HG03521 (cell line): Measurements from ENCODE around the gene NAT14.
"Not testable (repeated sequence)": the region's sequence is repeated elsewhere in the genome, so short reads cannot be mapped to it uniquely, and the experiment has no call there.

ENCODE experiments used
- ATAC-seq: cut with Tn5 transposase; IDR thresholded peaks from one replicate; pipeline ENCODE4 v1.9.1; 2021; ENCODE audit warnings: mild to moderate bottlenecking, moderate library complexity; ENCODE audit not compliant: unreplicated experiment

NAT14 gene, protein sequence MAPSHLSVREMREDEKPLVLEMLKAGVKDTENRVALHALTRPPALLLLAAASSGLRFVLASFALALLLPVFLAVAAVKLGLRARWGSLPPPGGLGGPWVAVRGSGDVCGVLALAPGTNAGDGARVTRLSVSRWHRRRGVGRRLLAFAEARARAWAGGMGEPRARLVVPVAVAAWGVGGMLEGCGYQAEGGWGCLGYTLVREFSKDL

DNA sequence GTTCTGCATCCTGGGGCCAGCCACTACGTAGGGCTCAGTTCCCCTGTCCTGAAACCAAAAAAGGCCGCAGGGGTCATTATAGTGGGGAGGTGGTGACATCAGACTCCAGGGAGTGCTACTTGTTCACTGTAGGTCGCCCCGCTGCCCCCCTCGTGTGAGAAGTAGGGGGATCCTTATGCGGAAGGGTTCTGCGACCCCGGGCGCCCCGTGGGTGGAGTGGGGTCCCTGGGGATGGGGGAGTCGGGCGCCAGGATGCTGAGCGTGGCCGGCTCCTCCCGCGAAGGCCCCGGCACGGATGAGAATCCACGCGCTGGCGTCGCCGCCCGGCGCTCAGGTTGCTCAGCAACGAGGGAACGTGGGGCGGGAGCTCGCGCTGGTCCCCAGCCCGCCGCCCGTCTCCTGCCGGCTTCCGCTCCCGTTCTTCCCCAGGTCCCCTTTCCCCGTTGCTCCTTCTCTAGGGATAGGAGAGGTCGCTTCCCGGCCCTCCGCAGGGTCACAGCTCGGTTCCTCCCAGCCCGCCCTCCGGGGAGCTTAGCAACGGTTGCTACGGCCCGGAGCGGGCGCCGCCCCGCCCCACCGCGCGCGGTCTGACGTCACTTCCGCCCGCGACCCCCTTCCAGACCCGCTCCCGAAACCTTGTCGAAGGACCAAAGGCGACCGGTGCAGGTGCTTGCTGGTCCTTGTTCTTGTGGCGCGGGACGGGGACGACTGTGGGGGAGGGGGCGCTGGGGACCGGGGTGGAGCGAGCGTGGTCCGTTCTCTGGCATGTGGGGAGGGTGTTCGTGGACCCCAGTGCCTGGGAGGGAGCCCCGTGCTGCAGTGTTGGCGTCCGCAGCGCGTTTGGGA is at the start of gene NAT14:
Gene NAT14, plus strand, starts transcription at position 596 of the 846 bp plus-strand sequence. CDS start 521 bp downstream, outside the sequence.
- ATAC-seq: peak; percentile 49

DNA sequence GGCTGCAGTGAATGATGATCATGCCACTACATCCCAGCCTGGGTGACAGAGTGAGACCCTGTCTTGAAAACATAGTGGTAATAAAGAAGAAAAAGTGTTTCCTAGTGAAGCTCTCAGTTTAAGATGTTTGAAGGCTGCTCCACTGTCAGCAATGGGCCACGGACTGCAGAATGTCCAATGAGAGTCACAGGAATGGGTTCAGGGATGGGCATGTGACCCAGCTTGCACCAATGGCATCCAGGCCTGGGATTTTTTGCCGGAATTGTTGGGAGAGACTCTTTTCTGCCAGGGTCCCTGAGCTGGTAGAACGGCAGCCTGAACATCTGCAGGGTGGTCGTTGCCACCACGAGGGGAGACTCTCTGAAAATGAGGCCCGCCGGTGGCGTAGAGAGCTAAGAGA is 48.1 kb upstream of the NAT14 start:
- no peak for ATAC-seq

DNA sequence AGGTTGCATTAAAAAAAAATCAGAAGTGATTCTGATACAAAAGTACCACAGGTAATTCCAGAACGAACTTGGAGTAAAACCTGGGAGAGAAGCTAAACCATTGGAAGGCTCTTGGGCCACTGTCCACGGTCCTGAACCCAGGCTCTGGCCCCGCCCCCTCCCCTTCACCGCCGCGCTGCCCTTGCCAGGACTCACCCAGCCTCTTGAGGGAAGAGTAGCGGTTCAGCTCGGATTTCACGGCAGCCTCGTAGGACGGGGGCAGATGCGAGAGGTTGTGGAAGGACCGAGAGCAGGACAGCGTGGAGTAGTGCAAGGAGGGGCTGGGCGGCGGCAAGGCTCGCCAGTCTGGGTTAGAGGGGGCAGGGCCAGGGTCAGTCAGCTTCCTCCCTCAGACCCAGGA is 47.6 kb upstream of the NAT14 start:
- ATAC-seq: no peak

DNA sequence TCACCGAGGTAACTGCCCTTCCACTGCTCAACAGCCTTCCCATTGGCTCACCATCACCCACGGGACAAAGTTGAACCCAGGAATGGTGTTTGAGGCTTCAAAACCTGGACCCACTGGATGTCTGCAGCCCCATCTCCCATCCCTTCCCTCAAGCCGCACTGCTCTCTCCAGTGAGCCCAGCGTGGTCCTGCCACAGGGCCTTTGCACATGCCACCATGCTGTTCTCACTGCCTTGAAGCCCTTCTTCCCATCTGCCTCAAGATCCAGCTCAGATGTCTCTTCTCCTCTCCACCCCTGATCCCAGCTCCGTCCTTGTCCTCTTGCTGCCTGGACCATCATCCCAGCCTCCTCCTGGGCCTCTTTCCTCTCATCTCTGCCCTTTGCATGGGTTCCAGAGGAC is 45.9 kb upstream of the NAT14 start:
- ATAC-seq: no peak

DNA sequence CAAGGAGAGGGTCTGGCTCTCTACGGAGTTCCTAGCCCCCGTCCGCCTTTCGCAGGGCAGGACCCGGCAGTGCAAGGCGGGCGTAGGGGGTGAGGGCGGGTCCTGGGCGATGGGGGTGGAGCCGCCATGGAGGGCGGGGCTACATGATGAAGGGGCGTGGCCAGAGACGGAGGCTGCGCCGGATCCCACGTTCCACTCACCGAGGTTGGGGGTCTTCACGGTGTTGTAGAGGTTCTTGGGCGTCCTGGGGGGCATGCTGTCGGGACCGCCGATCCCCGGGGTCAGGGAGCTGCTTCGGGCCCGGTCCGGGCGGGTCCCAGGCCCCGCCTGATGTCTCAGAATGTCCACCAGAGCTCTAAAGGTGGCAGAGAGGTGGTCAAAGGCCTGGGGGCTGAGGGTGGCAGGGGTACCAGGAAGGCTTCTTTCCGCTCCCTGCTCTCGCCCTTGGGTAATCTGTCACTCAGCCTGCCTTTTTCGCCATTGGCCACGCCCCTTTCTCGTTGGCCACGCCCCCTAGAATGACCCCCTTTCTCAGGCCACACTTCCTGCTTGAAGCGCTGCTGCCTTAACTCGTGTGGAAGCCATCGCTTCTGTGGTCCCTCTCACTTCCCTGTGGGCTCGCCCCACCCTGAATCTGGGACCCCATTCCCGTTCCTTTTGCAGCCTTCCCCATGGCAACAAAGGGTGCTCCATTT is 44.4 kb upstream of the NAT14 start:
- no peak for ATAC-seq

DNA sequence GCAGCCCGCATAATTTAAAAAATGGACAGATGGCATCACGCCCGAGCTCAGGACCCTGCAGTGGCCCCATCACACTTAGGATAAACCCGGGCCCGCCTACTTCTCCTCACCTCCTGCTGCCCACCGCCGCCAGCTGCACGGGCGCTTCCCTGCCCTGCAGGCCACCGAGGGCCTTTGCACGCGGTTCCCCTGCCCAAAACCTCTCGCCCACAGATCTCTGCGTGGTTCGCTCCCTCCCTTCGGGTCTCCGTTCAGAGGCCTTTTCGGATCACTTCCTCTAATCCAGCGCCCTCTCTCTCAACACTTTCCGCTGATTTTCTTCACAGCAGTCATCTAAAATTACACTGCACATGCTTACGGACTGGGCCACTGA is 43.7 kb upstream of the NAT14 start:
- ATAC-seq: no peak

DNA sequence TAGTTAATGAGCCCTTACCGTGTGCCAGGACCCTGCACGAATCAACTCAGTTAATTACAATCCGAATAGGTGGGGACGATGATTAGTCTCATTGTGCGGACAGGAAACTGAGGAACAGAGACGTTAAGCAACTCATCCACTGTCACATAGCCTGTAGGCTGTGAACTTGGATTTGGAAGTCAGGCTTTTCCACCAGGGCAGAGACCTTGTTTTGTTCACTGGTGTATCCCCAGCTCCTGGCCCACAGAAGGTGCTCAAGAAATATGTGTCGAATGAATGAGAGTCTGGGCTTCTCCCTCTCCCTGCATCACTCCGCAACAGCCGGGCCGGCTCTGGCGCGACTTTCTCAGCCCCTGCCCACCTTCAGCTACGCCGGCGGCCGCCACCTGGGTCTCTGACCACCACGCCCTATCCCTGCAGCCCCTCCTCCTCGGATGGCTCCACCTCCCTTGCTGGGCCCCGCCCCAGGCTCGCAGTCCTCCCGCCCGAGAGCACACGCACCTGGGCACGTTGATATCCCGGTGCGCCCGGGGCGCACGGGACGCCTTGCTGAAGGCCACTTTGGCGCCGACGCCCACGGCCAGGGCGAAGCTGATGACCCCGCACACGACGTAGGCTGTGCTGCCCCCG is 43.2 kb upstream of the NAT14 start:
- ATAC-seq: no peak

DNA sequence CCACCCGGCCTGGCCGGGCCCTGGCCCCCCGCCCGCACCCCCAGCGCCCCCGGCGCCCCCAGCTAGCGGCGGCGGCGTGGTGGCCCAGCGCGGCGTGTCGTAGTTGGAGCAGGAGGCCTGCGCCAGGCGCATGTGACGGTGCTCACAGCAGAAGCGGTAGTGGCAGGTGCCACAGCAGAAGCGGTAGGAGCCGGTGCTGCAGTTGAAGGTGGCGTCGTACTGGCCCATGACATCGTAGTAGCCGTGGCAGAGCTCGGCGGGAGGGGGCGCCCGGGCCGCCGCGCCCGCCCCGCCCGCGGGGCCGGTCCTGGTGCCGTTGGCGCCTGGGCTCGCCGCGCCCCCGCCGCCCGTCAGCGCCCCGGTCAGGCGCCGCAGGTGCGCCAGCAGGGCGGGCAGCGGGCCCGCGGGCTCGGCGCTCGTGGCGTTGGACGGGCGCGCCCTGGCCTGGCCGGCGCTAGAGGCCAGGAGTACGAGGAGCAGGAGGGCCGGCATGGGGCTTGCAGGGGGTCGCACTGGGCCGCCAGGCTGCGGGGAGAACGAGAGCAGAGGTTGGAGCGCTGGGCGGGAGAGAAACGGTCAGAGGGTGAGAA is 42.5 kb upstream of the NAT14 start:
- no peak for ATAC-seq

DNA sequence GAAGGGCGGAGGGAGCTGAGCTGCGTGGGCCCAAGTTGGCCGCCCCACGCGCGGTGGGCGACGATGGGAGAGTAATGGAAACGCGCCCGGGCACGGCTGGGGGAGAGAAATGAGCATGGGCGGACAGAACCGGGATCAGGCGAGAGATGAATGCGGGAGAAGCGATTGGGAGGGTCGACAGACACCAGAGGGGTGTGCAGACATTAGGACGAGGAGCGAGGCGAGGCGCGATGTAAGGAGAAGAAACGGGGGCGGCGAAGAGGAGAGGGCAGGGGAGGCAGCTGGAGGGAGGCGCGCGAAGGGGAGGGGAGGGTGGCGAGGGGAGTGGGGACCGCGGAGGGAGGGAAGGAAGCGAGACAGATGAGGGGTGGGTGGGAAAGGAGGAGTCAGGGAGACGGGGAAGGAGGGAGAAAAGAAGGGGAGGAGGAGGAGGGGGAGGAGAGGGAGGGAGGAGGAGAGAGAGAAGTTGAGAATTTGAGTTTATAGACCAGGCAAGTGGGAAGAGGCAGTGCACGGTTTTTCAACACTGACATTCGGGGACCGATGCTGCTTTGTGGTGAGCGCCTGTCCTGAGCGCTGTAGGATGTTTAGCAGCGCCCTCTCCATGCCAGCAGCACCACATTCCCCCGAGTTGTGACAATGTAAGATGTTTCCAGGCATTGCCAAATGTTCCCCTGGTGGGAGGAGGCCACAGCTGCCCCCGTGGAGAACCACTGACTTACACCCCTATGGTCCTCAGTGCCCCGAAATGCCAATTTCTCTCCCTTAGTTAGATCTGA is 41.8 kb upstream of the NAT14 start, which contains the start of gene SHISA7:
Gene SHISA7, minus strand, starts transcription at position 256 of the 779 bp plus-strand sequence. CDS start 437 bp downstream, outside the sequence.
- ATAC-seq: no peak

DNA sequence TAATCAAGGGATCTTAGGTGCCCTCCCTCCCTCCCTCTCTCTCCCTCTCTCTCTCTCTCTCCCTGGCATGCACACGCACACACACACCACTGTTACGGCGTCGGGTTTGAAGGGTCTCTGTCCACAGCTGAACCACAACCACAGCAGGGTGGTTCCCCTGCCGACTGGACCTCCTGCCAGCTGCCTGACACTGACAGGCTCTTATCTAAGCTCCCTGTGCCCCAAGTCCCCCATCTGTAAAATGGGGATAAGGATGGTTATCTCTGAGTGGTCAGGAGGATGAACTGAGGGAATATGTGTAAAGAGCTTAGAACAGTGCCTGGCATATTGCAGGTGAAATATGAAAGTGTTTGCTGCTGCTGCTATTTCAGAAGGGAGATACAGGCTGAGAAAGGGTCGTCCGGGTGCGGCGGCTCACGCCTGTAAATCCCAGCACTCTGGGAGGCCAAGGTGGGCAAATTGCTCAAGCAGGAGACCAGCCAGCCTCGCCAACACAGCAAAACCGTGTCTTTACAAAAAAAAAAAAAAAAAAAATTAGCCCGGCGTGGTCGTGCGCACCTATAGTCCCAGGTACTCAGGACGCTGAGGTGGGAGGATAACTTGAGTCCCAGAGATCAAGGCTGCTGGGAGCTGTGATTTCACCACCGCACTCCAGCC is 41.0 kb upstream of the NAT14 start:
- ATAC-seq: no peak

DNA sequence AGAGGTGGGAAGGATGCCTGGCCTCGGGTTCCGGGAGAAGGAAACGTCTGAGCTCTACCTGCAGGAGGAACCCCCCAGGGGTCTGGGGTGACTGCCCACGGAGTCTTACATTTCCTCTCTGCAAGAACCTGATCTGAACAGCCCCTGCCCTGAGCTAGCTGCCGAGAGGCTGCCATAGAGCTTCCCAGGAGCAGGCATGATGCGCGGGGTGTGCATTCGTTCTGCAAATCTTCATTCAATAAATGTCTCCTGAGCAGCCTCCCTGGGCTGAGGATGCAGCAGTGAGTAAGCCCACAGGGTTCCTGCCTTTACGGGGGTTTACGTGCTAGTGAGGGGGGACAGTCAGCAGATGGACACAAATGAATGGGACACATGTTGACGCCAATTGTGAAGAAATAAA is 40.3 kb upstream of the NAT14 start:
- ATAC-seq: no peak

DNA sequence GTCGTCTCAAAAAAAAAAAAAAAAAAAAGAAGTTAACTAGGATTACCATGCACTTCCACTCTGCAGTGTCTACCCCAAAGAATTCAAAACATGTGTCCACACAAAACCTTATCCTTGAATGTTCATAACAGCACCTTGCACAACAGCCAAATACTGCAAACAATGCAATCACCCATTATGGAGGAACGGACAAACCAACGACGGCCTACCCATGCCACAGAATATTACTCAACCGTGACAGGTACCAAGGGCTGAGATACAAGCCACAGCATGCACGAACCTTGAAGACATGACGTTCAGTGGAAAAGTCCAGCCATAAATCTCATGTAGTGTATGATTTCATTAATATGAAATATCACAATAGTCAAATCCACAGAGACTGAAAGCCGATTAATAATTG is 38.9 kb upstream of the NAT14 start:
- ATAC-seq: no peak

DNA sequence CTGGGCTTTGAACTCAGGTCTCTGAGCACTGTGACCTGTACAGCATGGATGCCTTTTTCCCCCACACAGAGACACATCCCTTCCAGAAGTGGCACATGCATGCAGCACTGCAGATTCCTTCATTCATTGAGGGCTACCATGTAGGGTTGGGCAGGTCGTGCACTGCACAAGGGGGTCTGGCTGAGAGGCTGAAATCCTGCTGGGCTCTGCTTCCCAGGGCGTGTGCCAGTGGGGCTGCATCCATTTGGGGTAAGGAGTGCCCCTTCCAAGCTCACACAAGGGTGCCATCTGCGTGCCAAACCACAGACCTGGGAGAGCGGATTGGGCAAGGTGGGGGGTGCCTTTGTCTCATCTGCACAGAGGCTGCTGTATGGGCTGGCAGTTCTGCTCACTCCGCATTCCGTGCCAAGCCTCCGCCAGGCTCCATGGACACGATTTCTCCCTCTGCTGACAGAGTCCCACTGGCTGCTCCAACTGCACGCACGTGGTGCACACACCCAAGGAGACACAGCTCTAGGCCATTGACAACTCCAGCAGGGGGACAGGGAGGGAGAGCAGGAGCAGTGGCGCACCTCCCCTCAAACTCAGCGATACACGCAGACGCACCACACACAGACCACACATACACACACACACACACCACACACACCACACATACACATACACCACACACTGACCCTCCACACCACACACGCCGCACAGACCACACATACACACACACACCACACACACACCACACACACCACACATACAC is 37.4 kb upstream of the NAT14 start:
- no peak for ATAC-seq

DNA sequence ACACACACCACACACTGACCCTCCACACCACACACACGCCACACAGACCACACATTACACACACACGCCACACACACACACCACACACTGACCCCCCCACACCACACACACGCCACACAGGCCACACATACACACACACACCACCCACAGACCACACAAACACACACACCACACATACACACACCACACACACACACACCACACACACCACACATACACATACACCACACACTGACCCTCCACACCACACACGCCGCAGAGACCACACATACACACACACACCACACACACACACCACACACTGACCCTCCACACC is 36.9 kb upstream of the NAT14 start:
- ATAC-seq: not testable (repeated sequence)

DNA sequence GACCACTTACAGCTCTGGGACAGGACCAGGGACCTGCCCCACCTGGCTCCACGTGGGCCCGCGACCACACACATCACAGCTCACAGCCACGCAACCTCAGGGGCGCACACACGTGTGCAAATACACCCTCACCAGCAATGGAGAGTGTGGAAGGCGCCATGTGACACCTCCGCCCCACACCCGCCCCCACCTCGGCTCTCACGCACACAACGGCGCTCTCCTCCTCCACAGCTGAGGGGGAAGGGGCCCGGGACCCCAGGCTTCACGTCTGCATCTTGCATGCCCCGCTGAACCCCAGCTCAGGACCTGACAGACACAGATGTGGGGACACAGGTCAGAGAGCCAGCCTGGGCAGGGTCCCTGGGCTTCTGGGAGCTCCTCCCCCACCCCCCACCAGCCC is 35.5 kb upstream of the NAT14 start:
- no peak for ATAC-seq

DNA sequence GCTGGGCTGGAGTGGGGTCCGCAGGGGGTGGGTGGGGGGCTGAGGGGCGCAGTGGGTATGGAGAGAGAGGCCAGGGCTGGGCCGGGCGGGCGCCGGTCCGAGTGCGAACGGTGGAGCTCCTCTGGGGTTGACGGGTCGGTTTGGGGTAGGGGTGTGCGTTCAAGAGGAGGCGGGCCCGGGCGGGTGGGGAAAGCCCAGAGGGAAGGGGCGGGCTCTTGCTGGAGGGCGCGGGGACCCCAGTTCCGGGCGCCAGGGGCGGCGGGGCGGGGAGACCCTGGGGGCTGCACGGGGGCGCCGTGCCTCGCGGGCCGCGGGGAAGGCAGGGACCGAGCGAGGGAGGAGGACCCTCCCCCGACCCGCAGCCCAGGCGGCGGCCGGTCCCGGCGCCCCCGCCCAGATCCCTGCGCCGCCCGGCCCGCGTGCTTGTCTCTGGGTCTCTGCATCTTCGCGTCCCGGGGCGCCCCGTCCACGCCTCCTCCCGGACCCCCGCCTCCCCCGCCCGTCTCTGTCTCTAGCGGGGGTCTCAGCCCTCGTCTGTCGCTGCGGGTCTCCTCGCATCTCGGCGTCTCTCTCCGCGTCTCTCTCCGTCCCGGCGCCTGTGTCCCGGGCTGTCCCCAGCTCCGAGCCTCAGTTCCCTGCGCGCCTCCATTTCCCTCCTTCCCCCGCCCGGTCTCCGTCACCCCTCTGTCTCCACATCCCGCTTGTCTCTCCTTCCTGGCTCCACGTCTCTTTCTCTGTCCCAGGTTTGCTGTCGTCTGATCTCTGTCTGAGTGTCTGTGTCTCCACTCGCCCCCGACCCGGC is 33.6 kb upstream of the NAT14 start:
- ATAC-seq: no peak

DNA sequence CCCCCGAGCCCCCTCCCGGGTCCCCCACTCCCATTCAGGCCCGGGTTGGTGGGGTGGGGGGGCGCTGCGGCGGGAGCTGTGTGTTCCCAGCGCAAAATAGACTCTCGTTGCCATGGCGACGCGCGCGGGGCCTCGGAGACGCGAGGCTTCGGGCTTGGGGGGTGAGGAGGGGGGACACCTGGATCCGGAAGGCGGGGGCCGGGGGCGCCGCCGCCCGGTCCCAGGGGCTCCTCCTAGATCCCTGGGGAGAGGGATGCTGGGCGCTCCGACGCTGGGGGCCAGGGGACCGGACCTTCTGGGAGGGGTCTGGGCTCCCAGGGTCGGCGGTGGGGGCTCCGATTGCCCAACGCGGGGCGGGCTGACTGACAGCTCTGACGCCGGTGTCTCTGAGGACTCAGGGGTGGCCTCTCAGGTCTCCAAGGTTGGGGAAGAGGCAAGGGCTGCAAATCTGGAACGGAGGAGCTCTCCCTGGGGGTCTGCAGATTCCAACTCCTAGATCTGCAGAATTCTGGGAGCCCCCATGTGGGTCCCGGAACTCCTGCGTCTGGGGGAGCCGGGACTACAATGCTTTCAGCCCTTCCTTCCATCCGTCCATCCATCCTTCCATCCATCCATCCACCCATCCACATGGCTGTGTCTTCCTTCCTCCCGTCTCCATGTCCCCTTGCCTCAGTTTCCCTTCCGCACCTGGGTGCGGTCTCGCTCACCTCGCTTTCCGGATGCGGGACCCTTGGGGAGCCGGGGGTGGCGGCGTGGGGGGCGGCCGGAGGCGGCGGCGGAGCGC is 32.8 kb upstream of the NAT14 start:
- ATAC-seq: no peak
